ENCODE results near the gene CAMTA1. TPM values are rescaled to one million over a fixed set of nuclear protein-coding genes. Genes with fewer than 3 reads are reported as not detected.
"Not testable (repeated sequence)": the region's sequence is repeated elsewhere in the genome, so short reads cannot be mapped to it uniquely, and the experiment has no call there.

Gene CAMTA1
- total RNA-seq, 1 experiment from 2014 or later, result 50.3 TPM

GRCh38 chr1:7687411-7687810 lies 902.2 kb downstream of the CAMTA1 start:
- Mint-ChIP-seq H3K4me1 (ENCODE audit: low read depth, unreplicated experiment) (no peaks in the 10 kb centered on the region), H3K27ac (ENCODE audit: unreplicated experiment) (no peak overlapping the region), H3K9me3 (ENCODE audit: low read depth, unreplicated experiment) (no peaks in the 10 kb centered on the region), H3K27me3 (ENCODE audit: unreplicated experiment) (peaks cover 76% of the 10 kb centered on the region), H3K4me3 (ENCODE audit: low read depth, unreplicated experiment) (no peak overlapping the region), H3K36me3 (ENCODE audit: insufficient read depth, unreplicated experiment) (no peaks in the 10 kb centered on the region)
- TF ChIP-seq CTCF (IDR thresholded peaks at IDR 0.05; ENCODE audit: unreplicated experiment), result no peak
- CTCF ChIA-PET, result no interaction called here
- intact Hi-C loops (cut with micrococcal nuclease; ENCODE audit: unreplicated experiment), result no loop called here
- no TSS peak for BruUV-seq (replicated peaks)
- no peak for DNase-seq

- Mint-ChIP-seq H3K36me3 (ENCODE audit: insufficient read depth, unreplicated experiment) (no peaks in the 10 kb centered on the region), H3K9me3 (ENCODE audit: low read depth, unreplicated experiment) (peaks cover 3% of the 10 kb centered on the region), H3K4me1 (ENCODE audit: low read depth, unreplicated experiment) (no peaks in the 10 kb centered on the region), H3K27me3 (ENCODE audit: unreplicated experiment) (peaks cover 85% of the 10 kb centered on the region), H3K4me3 (ENCODE audit: low read depth, unreplicated experiment) (no peak overlapping the region), H3K27ac (ENCODE audit: unreplicated experiment) (no peak overlapping the region)
- no TSS peak for BruUV-seq (replicated peaks)
- CTCF ChIA-PET, result no interaction called here
- no peak for TF ChIP-seq CTCF (IDR thresholded peaks at IDR 0.05; ENCODE audit: unreplicated experiment)
- no peak for DNase-seq
- intact Hi-C loops (cut with micrococcal nuclease; ENCODE audit: unreplicated experiment), result no loop called here
Observed at GRCh38 chr1:7688659-7689058, 903.4 kb downstream of the CAMTA1 start.

- CTCF ChIA-PET; intact Hi-C loops (cut with micrococcal nuclease; ENCODE audit: unreplicated experiment); H3K4me3 Mint-ChIP-seq (ENCODE audit: low read depth, unreplicated experiment); H3K4me1 Mint-ChIP-seq (ENCODE audit: low read depth, unreplicated experiment); BruUV-seq (replicated peaks); H3K27ac Mint-ChIP-seq (ENCODE audit: unreplicated experiment); H3K9me3 Mint-ChIP-seq (ENCODE audit: low read depth, unreplicated experiment); DNase-seq; H3K36me3 Mint-ChIP-seq (ENCODE audit: insufficient read depth, unreplicated experiment): not testable (repeated sequence)
- peaks cover 86% of the 10 kb centered on the region for H3K27me3 Mint-ChIP-seq (ENCODE audit: unreplicated experiment)
Observed at GRCh38 chr1:7689307-7689706, 904.1 kb downstream of the CAMTA1 start.

GRCh38 chr1:7690076-7690475 lies 904.8 kb downstream of the CAMTA1 start:
- peaks cover 86% of the 10 kb centered on the region for H3K27me3 Mint-ChIP-seq (ENCODE audit: unreplicated experiment)
- H3K9me3 Mint-ChIP-seq (ENCODE audit: low read depth, unreplicated experiment), result peaks cover 3% of the 10 kb centered on the region
- CTCF ChIA-PET, result no interaction called here
- no peaks in the 10 kb centered on the region for H3K4me1 Mint-ChIP-seq (ENCODE audit: low read depth, unreplicated experiment)
- no peak overlapping the region for H3K27ac Mint-ChIP-seq (ENCODE audit: unreplicated experiment)
- H3K4me3 Mint-ChIP-seq (ENCODE audit: low read depth, unreplicated experiment), result no peak overlapping the region
- no peaks in the 10 kb centered on the region for H3K36me3 Mint-ChIP-seq (ENCODE audit: insufficient read depth, unreplicated experiment)
- intact Hi-C loops (cut with micrococcal nuclease; ENCODE audit: unreplicated experiment), result no loop called here
- no TSS peak for BruUV-seq (replicated peaks)
- no peak for DNase-seq
- no peak for TF ChIP-seq CTCF (IDR thresholded peaks at IDR 0.05; ENCODE audit: unreplicated experiment)

- no peaks in the 10 kb centered on the region for H3K4me1 Mint-ChIP-seq (ENCODE audit: low read depth, unreplicated experiment)
- TF ChIP-seq CTCF (IDR thresholded peaks at IDR 0.05; ENCODE audit: unreplicated experiment), result no peak
- H3K27ac Mint-ChIP-seq (ENCODE audit: unreplicated experiment), result no peak overlapping the region
- DNase-seq, result no peak
- no TSS peak for BruUV-seq (replicated peaks)
- H3K9me3 Mint-ChIP-seq (ENCODE audit: low read depth, unreplicated experiment), result peaks cover 3% of the 10 kb centered on the region
- peaks cover 86% of the 10 kb centered on the region for H3K27me3 Mint-ChIP-seq (ENCODE audit: unreplicated experiment)
- H3K4me3 Mint-ChIP-seq (ENCODE audit: low read depth, unreplicated experiment), result no peak overlapping the region
- H3K36me3 Mint-ChIP-seq (ENCODE audit: insufficient read depth, unreplicated experiment), result no peaks in the 10 kb centered on the region
- CTCF ChIA-PET, result interaction anchor here (0.6 kb wide), 1 partner anchor 613 kb away, joined by 6 read pairs; no protein-coding TSS in a partner anchor
- intact Hi-C loops (cut with micrococcal nuclease; ENCODE audit: unreplicated experiment), result no loop called here
Observed at GRCh38 chr1:7690496-7691182, 905.4 kb downstream of the CAMTA1 start.
